Measurements from ENCODE around the gene ABCG4. TPM values are rescaled to one million over a fixed set of nuclear protein-coding genes. Genes with fewer than 3 reads are reported as not detected.

ABCG4 gene
- total and polyA plus RNA-seq, 11 donors: 0.25 to 2.1 (median 0.98) TPM

GRCh38 chr11:119154178-119154577, 5.3 kb downstream of the ABCG4 start:
- intact Hi-C loops (cut with DNase I): loop anchor here in 1 of 10 donors (5.0 kb wide), 1 partner anchor 43 kb away; no protein-coding TSS in a partner anchor
- ATAC-seq: no peak
- Histone ChIP-seq H3K4me1 (peaks cover 0 to 8% (median 5%) of the 10 kb centered on the region in 12 donors), H3K4me3 (no peak overlapping the region), H3K36me3 (no peaks in the 10 kb centered on the region), H3K27me3 (peaks cover 0 to 16% (median 0%) of the 10 kb centered on the region in 9 donors), H3K27ac (no peak overlapping the region), H3K9me3 (no peaks in the 10 kb centered on the region)
- no peak for TF ChIP-seq POLR2A (IDR thresholded peaks at IDR 0.05)
- TF ChIP-seq, protein P1, sequence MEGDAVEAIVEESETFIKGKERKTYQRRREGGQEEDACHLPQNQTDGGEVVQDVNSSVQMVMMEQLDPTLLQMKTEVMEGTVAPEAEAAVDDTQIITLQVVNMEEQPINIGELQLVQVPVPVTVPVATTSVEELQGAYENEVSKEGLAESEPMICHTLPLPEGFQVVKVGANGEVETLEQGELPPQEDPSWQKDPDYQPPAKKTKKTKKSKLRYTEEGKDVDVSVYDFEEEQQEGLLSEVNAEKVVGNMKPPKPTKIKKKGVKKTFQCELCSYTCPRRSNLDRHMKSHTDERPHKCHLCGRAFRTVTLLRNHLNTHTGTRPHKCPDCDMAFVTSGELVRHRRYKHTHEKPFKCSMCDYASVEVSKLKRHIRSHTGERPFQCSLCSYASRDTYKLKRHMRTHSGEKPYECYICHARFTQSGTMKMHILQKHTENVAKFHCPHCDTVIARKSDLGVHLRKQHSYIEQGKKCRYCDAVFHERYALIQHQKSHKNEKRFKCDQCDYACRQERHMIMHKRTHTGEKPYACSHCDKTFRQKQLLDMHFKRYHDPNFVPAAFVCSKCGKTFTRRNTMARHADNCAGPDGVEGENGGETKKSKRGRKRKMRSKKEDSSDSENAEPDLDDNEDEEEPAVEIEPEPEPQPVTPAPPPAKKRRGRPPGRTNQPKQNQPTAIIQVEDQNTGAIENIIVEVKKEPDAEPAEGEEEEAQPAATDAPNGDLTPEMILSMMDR (IDR thresholded peaks at IDR 0.05): no peak
- WGBS, 4 donors: 92 to 98% (median 95%) methylated on average over 5 to 6 of the region's 6 CpGs
- no peak for DNase-seq

DNA sequence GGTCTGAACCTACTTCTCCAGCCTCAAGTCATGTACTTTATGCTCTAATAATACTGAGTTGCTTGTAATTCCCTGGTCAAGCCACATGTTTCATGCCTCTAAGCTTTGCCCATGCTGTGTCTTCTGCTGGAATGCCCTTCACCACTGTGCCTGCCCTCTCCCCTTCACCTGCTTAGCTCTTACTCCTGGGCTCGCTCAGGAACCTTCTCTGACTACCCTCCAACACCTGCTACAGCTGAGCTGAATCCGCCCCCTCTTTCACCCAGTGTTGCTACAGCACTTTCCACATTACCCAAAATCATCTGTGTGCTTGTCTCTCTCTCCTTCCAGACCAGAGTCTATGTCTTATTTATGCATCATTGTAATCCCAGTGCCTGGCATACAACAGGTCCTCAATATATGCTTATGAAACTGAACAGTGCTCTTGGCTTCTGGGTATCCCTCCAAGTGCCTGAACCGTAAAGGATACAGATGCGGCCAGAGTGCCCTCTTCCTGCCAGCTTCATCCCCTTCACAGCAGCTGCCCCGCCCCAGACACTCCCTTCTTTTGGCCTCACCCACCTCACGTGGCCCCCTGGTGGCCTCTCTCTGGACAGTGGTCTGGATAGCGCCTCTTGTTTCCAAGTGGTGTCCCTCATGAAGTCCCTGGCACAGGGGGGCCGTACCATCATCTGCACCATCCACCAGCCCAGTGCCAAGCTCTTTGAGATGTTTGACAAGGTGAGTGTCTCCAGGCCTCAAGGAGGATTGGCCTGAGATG, 7.1 kb downstream of the ABCG4 start:
- H3K27ac ChIP-seq: no peak overlapping the region
- no peaks in the 10 kb centered on the region for H3K36me3 ChIP-seq
- ATAC-seq (peak in 2 of 4 donors; percentile 13 to 27), DNase-seq (no peak)
- no peak overlapping the region for H3K4me3 ChIP-seq
- TF ChIP-seq, protein P1 (IDR thresholded peaks at IDR 0.05): peak in 2 of 12 donors; percentile 13 to 25
- TF ChIP-seq POLR2A (IDR thresholded peaks at IDR 0.05): no peak
- intact Hi-C loops (cut with DNase I): no loop called here
- H3K9me3 ChIP-seq: no peaks in the 10 kb centered on the region
- H3K4me1 ChIP-seq: no peaks in the 10 kb centered on the region
- no peaks in the 10 kb centered on the region for H3K27me3 ChIP-seq
- 52 to 56% (median 55%) methylated on average over 6 to 8 of the region's 8 CpGs for WGBS, 4 donors

DNA sequence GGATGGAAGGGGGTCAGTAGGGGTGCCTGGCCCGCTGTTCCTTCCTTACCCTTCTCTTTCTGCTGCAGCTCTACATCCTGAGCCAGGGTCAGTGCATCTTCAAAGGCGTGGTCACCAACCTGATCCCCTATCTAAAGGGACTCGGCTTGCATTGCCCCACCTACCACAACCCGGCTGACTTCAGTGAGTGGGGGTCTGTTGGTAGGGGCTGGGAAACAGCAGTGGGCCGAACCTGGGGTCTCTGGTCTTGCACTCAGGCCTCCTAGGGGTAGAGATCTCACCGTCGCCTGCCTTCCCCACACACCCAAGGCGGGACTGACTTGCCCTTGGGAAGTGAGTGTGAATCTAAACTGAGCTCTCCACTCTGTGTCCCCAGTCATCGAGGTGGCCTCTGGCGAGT, 7.6 kb downstream of the ABCG4 start:
- ATAC-seq (no peak), DNase-seq (no peak)
- Histone ChIP-seq H3K4me3 (no peak overlapping the region), H3K36me3 (no peaks in the 10 kb centered on the region), H3K27me3 (no peaks in the 10 kb centered on the region), H3K4me1 (no peaks in the 10 kb centered on the region), H3K27ac (no peak overlapping the region), H3K9me3 (no peaks in the 10 kb centered on the region)
- TF ChIP-seq, protein P1 (IDR thresholded peaks at IDR 0.05): no peak
- TF ChIP-seq POLR2A (IDR thresholded peaks at IDR 0.05): no peak
- 89 to 94% (median 92%) methylated on average over 4 to 10 of the region's 10 CpGs for WGBS, 4 donors
- intact Hi-C loops (cut with DNase I): no loop called here

DNA sequence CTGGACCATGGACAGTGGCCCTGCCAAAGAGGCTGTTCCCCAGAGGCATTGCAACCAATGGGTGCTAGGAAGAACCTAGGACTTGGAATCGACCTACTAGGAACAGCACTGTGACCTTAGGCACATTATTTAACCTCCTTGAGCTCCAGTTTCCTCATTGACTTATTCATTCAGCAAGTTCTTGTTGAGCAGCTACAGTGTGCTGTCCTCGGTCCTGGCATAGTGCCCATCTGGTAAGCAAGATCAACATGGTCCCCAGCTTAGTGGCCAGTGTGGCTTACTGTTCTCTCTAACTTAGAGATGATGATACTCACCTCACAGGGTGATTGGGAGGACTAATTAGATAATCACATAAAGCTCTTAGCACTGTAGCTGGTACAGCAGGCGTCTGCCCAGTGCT, 8.2 kb downstream of the ABCG4 start:
- H3K27me3 ChIP-seq: no peaks in the 10 kb centered on the region
- no peaks in the 10 kb centered on the region for H3K4me1 ChIP-seq
- H3K4me3 ChIP-seq: no peak overlapping the region
- ATAC-seq: no peak
- TF ChIP-seq, protein P1 (IDR thresholded peaks at IDR 0.05): no peak
- TF ChIP-seq POLR2A (IDR thresholded peaks at IDR 0.05): no peak
- DNase-seq: no peak
- intact Hi-C loops (cut with DNase I): no loop called here
- no peaks in the 10 kb centered on the region for H3K36me3 ChIP-seq
- no peak overlapping the region for H3K27ac ChIP-seq
- 51 to 65% (median 57%) methylated on average over 3 of the region's 3 CpGs for WGBS, 4 donors
- H3K9me3 ChIP-seq: no peaks in the 10 kb centered on the region
